ENCODE results near the gene GTF3C4.
A peak's percentile ranks its signal among the peaks of the same experiment; 100 is the strongest.

The GTF3C4 gene

DNA sequence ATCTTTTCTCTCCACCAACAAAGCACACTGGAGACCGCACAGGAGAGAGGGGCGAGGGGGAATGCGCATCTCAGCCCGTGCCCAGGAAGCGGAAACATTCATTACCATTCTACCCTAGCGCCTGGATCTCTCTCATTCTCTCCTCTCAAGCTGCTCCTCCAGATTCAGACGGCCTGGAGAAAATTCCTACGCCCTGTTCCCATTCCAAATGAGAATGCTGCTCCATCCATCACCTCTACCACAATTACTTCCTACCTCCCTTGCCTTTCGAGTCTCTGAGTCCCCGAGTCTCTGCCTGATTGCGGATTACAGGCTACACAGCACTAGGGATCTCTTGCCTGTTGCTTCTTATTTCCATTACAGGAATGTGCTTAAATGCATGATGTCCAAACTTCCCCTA, 7.1 kb upstream of the GTF3C4 start:
- peak overlapping the region; percentile 23 for H2AK5ac ChIP-seq (ENCODE audit: low read length, severe bottlenecking)
- no peak overlapping the region for H2BK12ac ChIP-seq (ENCODE audit: low read length in 2 of 2)
- no peak overlapping the region for H3K9ac ChIP-seq (ENCODE audit: low read length)
- peak overlapping the region; percentile 74 for H3K27ac ChIP-seq (ENCODE audit: low read length, poor library complexity, severe bottlenecking)
- H4K8ac ChIP-seq (ENCODE audit: low read length): no peak overlapping the region
- H4K91ac ChIP-seq (ENCODE audit: low read length): no peak overlapping the region
- H3K36me3 ChIP-seq (ENCODE audit: control insufficient read depth in 1 of 2, insufficient read depth in 2 of 2, low read depth in 1 of 2, low read length in 2 of 2): peaks cover 16 to 50% of the 10 kb centered on the region in 2 experiments
- no peak overlapping the region for H3K14ac ChIP-seq (ENCODE audit: low read length in 2 of 2)
- H3K4ac ChIP-seq (ENCODE audit: low read depth in 1 of 2, low read length in 2 of 2): no peak overlapping the region
- no peak overlapping the region for H2BK15ac ChIP-seq (ENCODE audit: low read depth, poor library complexity, severe bottlenecking)
- H3K27me3 ChIP-seq (ENCODE audit: control insufficient read depth in 1 of 2, insufficient read depth in 1 of 2, low read length in 2 of 2): no peaks in the 10 kb centered on the region
- no peak overlapping the region for H2BK120ac ChIP-seq (ENCODE audit: low read depth, low read length)
- peaks cover 6% of the 10 kb centered on the region for H3K4me1 ChIP-seq (ENCODE audit: control insufficient read depth, insufficient read depth, low read depth, low read length)
- no peak overlapping the region for H3K18ac ChIP-seq (ENCODE audit: low read depth in 1 of 2, low read length in 2 of 2)
- 82% methylated on average over 10 of the region's 11 CpGs for WGBS
- no peak for DNase-seq
- no peak overlapping the region for H2BK5ac ChIP-seq (ENCODE audit: low read depth, low read length, poor library complexity, severe bottlenecking)
- no peaks in the 10 kb centered on the region for H3K9me3 ChIP-seq (ENCODE audit: control insufficient read depth, low read length)
- no peak overlapping the region for H3K4me3 ChIP-seq (ENCODE audit: insufficient read depth in 1 of 2, low read depth in 1 of 2, low read length in 2 of 2)
- H3K4me2 ChIP-seq (ENCODE audit: low read length, poor library complexity, severe bottlenecking): no peak overlapping the region
- no peak overlapping the region for H2AFZ ChIP-seq (ENCODE audit: low read depth, low read length)
- H3K79me1 ChIP-seq (replicated peaks; ENCODE audit: low read length, poor library complexity, severe bottlenecking): peaks cover 25% of the 10 kb centered on the region
- no peak overlapping the region for H3K23ac ChIP-seq (ENCODE audit: low read length in 2 of 2)

DNA sequence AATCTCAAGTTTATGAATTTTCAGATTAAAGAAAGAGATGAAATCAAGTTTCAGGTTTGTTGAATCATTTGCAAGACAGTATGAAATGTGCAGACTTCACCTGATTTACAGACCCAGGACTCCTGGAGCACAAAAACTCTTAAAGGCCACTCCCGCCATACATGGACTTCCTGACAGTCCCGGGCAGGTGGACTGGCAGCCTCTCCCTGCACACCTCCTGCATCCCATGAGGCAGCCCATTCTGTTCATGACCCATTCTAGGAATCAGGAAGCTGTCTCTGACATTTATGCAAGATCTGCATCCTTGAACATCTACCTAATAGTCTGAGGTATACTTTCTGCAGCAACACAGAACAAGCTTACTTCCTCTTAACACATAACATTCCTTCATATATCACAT, 6.4 kb upstream of the GTF3C4 start:
- Histone ChIP-seq H3K9me3 (ENCODE audit: control insufficient read depth, low read length) (no peaks in the 10 kb centered on the region), H3K23ac (ENCODE audit: low read length in 2 of 2) (no peak overlapping the region), H2BK5ac (ENCODE audit: low read depth, low read length, poor library complexity, severe bottlenecking) (no peak overlapping the region), H3K4ac (ENCODE audit: low read depth in 1 of 2, low read length in 2 of 2) (no peak overlapping the region), H2BK15ac (ENCODE audit: low read depth, poor library complexity, severe bottlenecking) (no peak overlapping the region), H3K4me2 (ENCODE audit: low read length, poor library complexity, severe bottlenecking) (no peak overlapping the region), H3K18ac (ENCODE audit: low read depth in 1 of 2, low read length in 2 of 2) (no peak overlapping the region), H3K36me3 (ENCODE audit: control insufficient read depth in 1 of 2, insufficient read depth in 2 of 2, low read depth in 1 of 2, low read length in 2 of 2) (peaks cover 16 to 42% of the 10 kb centered on the region in 2 experiments), H3K79me1 (replicated peaks; ENCODE audit: low read length, poor library complexity, severe bottlenecking) (peaks cover 23% of the 10 kb centered on the region), H2AFZ (ENCODE audit: low read depth, low read length) (no peak overlapping the region), H3K27me3 (ENCODE audit: control insufficient read depth in 1 of 2, insufficient read depth in 1 of 2, low read length in 2 of 2) (no peaks in the 10 kb centered on the region), H3K9ac (ENCODE audit: low read length) (no peak overlapping the region), H3K14ac (ENCODE audit: low read length in 2 of 2) (no peak overlapping the region), H3K4me3 (ENCODE audit: insufficient read depth in 1 of 2, low read depth in 1 of 2, low read length in 2 of 2) (no peak overlapping the region), H4K8ac (ENCODE audit: low read length) (no peak overlapping the region), H2BK12ac (ENCODE audit: low read length in 2 of 2) (no peak overlapping the region), H3K27ac (ENCODE audit: low read length, poor library complexity, severe bottlenecking) (no peak overlapping the region), H2AK5ac (ENCODE audit: low read length, severe bottlenecking) (no peak overlapping the region), H2BK120ac (ENCODE audit: low read depth, low read length) (no peak overlapping the region), H3K4me1 (ENCODE audit: control insufficient read depth, insufficient read depth, low read depth, low read length) (peaks cover 7% of the 10 kb centered on the region), H4K91ac (ENCODE audit: low read length) (no peak overlapping the region)
- no peak for DNase-seq
- 92% methylated on average over 2 of the region's 2 CpGs for WGBS

DNA sequence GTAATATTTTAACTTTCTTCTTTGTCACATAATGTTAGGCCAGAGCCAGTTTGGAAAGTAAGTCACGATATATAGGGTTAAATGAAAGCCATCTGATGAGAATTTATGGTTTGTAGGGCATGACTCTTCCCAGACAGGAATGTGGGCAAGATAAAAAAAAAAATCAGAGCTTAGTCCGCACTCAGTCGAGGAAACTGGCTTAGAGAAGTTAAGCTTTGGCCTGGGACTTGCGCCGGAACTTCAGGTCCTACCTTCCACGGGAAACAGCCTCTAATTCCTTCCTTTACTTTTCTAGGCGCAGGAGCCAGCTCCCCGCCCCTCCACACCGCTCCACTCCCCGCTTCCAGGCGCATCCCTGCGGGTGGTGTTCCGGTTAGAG, 956 bp upstream of the GTF3C4 start:
- H4K8ac ChIP-seq (ENCODE audit: low read length): peak overlapping the region; percentile 29
- H3K36me3 ChIP-seq (ENCODE audit: control insufficient read depth in 1 of 2, insufficient read depth in 2 of 2, low read depth in 1 of 2, low read length in 2 of 2): peaks cover 0 to 8% of the 10 kb centered on the region in 2 experiments
- H3K9me3 ChIP-seq (ENCODE audit: control insufficient read depth, low read length): no peaks in the 10 kb centered on the region
- peak overlapping the region; percentile 88 to 99 for H3K4ac ChIP-seq (ENCODE audit: low read depth in 1 of 2, low read length in 2 of 2)
- H4K91ac ChIP-seq (ENCODE audit: low read length): no peak overlapping the region
- peak overlapping the region; percentile 90 to 99 for H3K4me3 ChIP-seq (ENCODE audit: insufficient read depth in 1 of 2, low read depth in 1 of 2, low read length in 2 of 2)
- H3K4me2 ChIP-seq (ENCODE audit: low read length, poor library complexity, severe bottlenecking): peak overlapping the region; percentile 66
- peak overlapping the region in 1 of 2 experiments; percentile 99 for H3K14ac ChIP-seq (ENCODE audit: low read length in 2 of 2)
- no peak for DNase-seq
- peak overlapping the region; percentile 99 for H3K9ac ChIP-seq (ENCODE audit: low read length)
- peak overlapping the region; percentile 88 for H3K27ac ChIP-seq (ENCODE audit: low read length, poor library complexity, severe bottlenecking)
- no peaks in the 10 kb centered on the region for H3K27me3 ChIP-seq (ENCODE audit: control insufficient read depth in 1 of 2, insufficient read depth in 1 of 2, low read length in 2 of 2)
- peak overlapping the region; percentile 6 to 63 for H2BK12ac ChIP-seq (ENCODE audit: low read length in 2 of 2)
- H2AK5ac ChIP-seq (ENCODE audit: low read length, severe bottlenecking): no peak overlapping the region
- H3K18ac ChIP-seq (ENCODE audit: low read depth in 1 of 2, low read length in 2 of 2): peak overlapping the region; percentile 93 to 99
- H2BK120ac ChIP-seq (ENCODE audit: low read depth, low read length): peak overlapping the region; percentile 54
- H3K4me1 ChIP-seq (ENCODE audit: control insufficient read depth, insufficient read depth, low read depth, low read length): peaks cover 6% of the 10 kb centered on the region
- peak overlapping the region in 1 of 2 experiments; percentile 83 for H3K23ac ChIP-seq (ENCODE audit: low read length in 2 of 2)
- peak overlapping the region; percentile 75 for H2BK15ac ChIP-seq (ENCODE audit: low read depth, poor library complexity, severe bottlenecking)
- peak overlapping the region; percentile 99 for H2AFZ ChIP-seq (ENCODE audit: low read depth, low read length)
- H3K79me1 ChIP-seq (replicated peaks; ENCODE audit: low read length, poor library complexity, severe bottlenecking): peaks cover 3% of the 10 kb centered on the region
- WGBS: 0% methylated on average over 13 of the region's 13 CpGs
- H2BK5ac ChIP-seq (ENCODE audit: low read depth, low read length, poor library complexity, severe bottlenecking): peak overlapping the region; percentile 89

DNA sequence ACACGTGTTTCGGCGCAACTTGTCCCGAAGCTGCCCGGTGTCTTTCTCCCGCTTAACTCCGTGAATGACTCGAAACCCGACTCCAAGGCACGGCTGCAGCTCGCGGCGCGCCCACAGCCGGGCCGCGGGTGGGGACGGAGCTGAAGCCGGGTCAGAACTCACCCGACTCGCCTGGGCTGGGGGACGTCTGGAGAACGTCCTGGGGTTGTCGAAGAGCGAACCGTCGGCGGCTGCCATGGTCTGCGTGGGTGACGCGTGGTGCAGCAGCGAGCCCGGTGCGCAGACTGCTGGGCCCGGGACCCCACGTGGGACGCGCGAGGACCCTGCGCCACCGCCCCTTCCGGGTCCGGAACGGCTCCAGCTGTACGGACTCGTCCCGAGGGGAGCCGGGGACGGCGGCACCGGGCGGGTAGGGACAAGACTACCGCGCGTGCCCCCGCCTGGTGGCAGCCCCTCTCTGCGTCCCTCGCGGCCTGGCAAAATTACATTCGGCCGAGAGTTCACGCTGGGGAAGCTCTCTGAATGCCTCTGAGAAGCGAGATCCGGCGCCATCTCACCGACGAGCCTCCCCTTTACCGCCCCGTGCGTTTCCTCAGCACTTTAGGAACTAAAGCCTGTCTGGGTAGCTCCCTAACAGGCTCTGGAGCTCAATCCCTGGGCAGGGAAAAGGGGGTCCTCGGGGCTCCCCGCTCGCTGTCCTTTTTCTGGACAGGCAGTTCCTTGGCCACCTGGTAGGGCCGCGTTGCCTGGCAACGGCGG, 387 bp upstream of the GTF3C4 start, which contains the start of gene DDX31:
TSS of gene DDX31 (minus strand) at position 286 of the 759 bp plus-strand sequence. CDS start at position 237, 49 bp downstream.
- Histone ChIP-seq H3K36me3 (ENCODE audit: control insufficient read depth in 1 of 2, insufficient read depth in 2 of 2, low read depth in 1 of 2, low read length in 2 of 2) (peaks cover 0 to 6% of the 10 kb centered on the region in 2 experiments), H3K23ac (ENCODE audit: low read length in 2 of 2) (peak within 1 kb of the TSS in 1 of 2 experiments; percentile 92), H3K9ac (ENCODE audit: low read length) (peak within 1 kb of the TSS; percentile 99), H3K4ac (ENCODE audit: low read depth in 1 of 2, low read length in 2 of 2) (peak within 1 kb of the TSS; percentile 88 to 99), H3K4me1 (ENCODE audit: control insufficient read depth, insufficient read depth, low read depth, low read length) (peaks cover 6% of the 10 kb centered on the region), H3K27me3 (ENCODE audit: control insufficient read depth in 1 of 2, insufficient read depth in 1 of 2, low read length in 2 of 2) (no peaks in the 10 kb centered on the region), H4K91ac (ENCODE audit: low read length) (peak within 1 kb of the TSS; percentile 95), H3K4me3 (ENCODE audit: insufficient read depth in 1 of 2, low read depth in 1 of 2, low read length in 2 of 2) (peak within 1 kb of the TSS; percentile 90 to 99), H2AK5ac (ENCODE audit: low read length, severe bottlenecking) (no peak within 1 kb of the TSS), H2BK15ac (ENCODE audit: low read depth, poor library complexity, severe bottlenecking) (peak within 1 kb of the TSS; percentile 93), H3K79me1 (replicated peaks; ENCODE audit: low read length, poor library complexity, severe bottlenecking) (peaks cover 1% of the 10 kb centered on the region), H3K18ac (ENCODE audit: low read depth in 1 of 2, low read length in 2 of 2) (peak within 1 kb of the TSS; percentile 93 to 99), H2BK120ac (ENCODE audit: low read depth, low read length) (peak within 1 kb of the TSS; percentile 69), H2AFZ (ENCODE audit: low read depth, low read length) (peak within 1 kb of the TSS; percentile 99), H3K9me3 (ENCODE audit: control insufficient read depth, low read length) (no peaks in the 10 kb centered on the region), H2BK12ac (ENCODE audit: low read length in 2 of 2) (peak within 1 kb of the TSS; percentile 6 to 63), H4K8ac (ENCODE audit: low read length) (peak within 1 kb of the TSS; percentile 94), H3K4me2 (ENCODE audit: low read length, poor library complexity, severe bottlenecking) (peak within 1 kb of the TSS; percentile 78), H2BK5ac (ENCODE audit: low read depth, low read length, poor library complexity, severe bottlenecking) (peak within 1 kb of the TSS; percentile 99), H3K14ac (ENCODE audit: low read length in 2 of 2) (peak within 1 kb of the TSS; percentile 83 to 99), H3K27ac (ENCODE audit: low read length, poor library complexity, severe bottlenecking) (peak within 1 kb of the TSS; percentile 100)
- WGBS: under 1% methylated on average over 73 of the region's 77 CpGs
- peak; percentile 90 for DNase-seq

Data from mesenchymal stem cell (in vitro differentiated cells and primary cell).